Mesothelial cell of epicardium (in vitro differentiated cells): Measurements from ENCODE around the gene SDCCAG8. TPM values are rescaled to one million over a fixed set of nuclear protein-coding genes. Genes with fewer than 3 reads are reported as not detected.

Experiments
- DNase-seq, 2 experiments: peaks; one replicate each; pipeline ENCODE4 v3.0.0; 2021; ENCODE audit warnings: low spot score in 2 of 2; ENCODE audit not compliant: unreplicated experiment in 2 of 2
- H3K27ac Mint-ChIP-seq: 2 replicates; pipeline ENCODE4 v1.8.0; 2021; ENCODE audit warnings: mixed read lengths
- H3K27me3 Mint-ChIP-seq: 2 replicates; pipeline ENCODE4 v1.8.0; 2021; ENCODE audit warnings: low read depth, mixed read lengths
- H3K36me3 Mint-ChIP-seq: 2 replicates; pipeline ENCODE4 v1.8.0; 2021; ENCODE audit warnings: mixed read lengths
- H3K4me1 Mint-ChIP-seq: 2 replicates; pipeline ENCODE4 v1.8.0; 2021; ENCODE audit warnings: mixed read lengths
- H3K4me3 Mint-ChIP-seq: 2 replicates; pipeline ENCODE4 v1.8.0; 2021; ENCODE audit warnings: mild to moderate bottlenecking, moderate library complexity, mixed read lengths
- H3K9me3 Mint-ChIP-seq: 2 replicates; pipeline ENCODE4 v1.8.0; 2021; ENCODE audit warnings: mixed read lengths
- total RNA-seq: library from RNA; stranded (reverse); gene quantifications from 3 replicates; pipeline ENCODE4 v1.2.1, GENCODE V29; 2021
- TF ChIP-seq, protein P1 (sequence below): fragments of 200-600 bp; sonication (generic); IDR thresholded peaks from one replicate; pipeline ENCODE4 v1.5.0; 2021; ENCODE audit warnings: antibody characterized with exemption; ENCODE audit not compliant: unreplicated experiment

Gene SDCCAG8
- total RNA-seq, 1 donor from 2014 or later, result 37.3 TPM

DNA sequence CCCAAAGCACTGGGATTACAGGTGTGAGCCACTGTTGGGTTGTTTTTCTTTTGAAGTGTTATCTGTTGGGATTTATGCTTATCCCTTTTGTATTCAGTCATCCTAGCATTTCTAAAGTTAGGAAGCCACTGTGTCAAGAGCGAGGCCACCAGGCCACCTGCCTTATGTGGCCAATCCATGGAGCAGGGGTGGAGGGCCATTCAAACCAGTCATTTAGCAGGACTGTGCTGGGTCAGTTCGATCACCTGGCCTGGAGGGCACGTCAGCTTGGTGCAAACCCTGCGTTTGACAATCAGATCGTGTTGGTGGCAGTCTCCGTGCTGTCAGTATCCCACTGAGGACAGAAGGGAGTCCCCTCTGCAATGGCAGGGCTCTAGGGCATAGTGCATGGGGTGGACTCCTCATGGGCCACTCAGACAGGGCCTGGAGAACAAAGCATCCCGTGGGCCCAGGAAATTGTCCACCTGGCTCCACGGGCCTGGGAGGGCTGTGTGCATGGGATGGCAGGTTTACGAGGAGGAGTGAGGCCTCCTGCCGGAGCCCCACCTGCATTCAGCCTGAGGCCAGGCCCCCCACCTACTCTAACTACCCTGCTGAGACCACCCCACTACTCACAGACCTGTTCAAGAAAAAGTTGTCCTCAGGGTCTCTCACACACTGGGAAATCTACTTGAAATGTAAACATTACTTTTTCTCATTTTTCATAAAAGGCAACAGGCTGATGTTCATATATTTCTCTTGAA, 242.3 kb downstream of the SDCCAG8 start:
- TF ChIP-seq, protein P1, sequence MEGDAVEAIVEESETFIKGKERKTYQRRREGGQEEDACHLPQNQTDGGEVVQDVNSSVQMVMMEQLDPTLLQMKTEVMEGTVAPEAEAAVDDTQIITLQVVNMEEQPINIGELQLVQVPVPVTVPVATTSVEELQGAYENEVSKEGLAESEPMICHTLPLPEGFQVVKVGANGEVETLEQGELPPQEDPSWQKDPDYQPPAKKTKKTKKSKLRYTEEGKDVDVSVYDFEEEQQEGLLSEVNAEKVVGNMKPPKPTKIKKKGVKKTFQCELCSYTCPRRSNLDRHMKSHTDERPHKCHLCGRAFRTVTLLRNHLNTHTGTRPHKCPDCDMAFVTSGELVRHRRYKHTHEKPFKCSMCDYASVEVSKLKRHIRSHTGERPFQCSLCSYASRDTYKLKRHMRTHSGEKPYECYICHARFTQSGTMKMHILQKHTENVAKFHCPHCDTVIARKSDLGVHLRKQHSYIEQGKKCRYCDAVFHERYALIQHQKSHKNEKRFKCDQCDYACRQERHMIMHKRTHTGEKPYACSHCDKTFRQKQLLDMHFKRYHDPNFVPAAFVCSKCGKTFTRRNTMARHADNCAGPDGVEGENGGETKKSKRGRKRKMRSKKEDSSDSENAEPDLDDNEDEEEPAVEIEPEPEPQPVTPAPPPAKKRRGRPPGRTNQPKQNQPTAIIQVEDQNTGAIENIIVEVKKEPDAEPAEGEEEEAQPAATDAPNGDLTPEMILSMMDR, result no peak
- no peaks in the 10 kb centered on the region for H3K27me3 Mint-ChIP-seq
- peaks cover 29% of the 10 kb centered on the region for H3K36me3 Mint-ChIP-seq
- peaks cover 4% of the 10 kb centered on the region for H3K4me1 Mint-ChIP-seq
- H3K27ac Mint-ChIP-seq, result no peak overlapping the region
- no peaks in the 10 kb centered on the region for H3K9me3 Mint-ChIP-seq
- DNase-seq, result no peak
- H3K4me3 Mint-ChIP-seq, result no peak overlapping the region

DNA sequence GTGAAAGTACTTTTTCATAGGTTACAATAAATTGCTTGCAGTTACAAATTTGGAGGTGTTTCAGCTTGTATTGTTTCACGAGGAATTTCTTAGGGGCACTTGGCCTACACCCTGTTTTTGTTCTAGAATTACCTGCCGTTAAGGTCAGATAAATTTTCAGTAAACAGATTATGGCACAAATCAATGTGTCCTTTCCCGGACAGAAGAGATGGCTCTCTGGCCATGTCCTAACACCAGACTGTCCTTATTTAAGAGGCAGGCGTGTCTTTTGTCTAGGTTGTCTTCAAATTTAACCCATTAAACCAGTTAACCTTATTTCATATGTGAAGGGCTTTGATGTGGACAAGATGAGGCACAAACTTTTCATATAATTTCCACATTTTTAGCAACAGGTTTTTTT, 243.4 kb downstream of the SDCCAG8 start:
- no peaks in the 10 kb centered on the region for H3K9me3 Mint-ChIP-seq
- peaks cover 26% of the 10 kb centered on the region for H3K36me3 Mint-ChIP-seq
- H3K4me3 Mint-ChIP-seq, result no peak overlapping the region
- peaks cover 4% of the 10 kb centered on the region for H3K4me1 Mint-ChIP-seq
- TF ChIP-seq, protein P1, result no peak
- H3K27me3 Mint-ChIP-seq, result no peaks in the 10 kb centered on the region
- H3K27ac Mint-ChIP-seq, result no peak overlapping the region
- no peak for DNase-seq

DNA sequence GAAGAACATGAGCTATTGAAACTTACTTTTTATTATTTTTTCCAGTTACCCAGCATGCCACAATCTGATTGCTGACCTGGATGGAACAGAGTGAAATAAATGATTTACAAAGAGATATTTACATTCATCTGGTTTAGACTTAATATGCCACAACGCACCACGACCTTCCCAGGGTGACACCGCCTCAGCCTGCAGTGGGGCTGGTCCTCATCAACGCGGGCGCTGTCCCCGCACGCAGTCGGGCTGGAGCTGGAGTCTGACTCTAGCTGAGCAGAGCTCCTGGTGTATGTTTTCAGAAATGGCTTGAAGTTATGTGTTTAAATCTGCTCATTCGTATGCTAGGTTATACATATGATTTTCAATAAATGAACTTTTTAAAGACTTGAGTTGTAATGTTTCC, 243.9 kb downstream of the SDCCAG8 start:
- no peaks in the 10 kb centered on the region for H3K9me3 Mint-ChIP-seq
- TF ChIP-seq, protein P1, result no peak
- no peak overlapping the region for H3K27ac Mint-ChIP-seq
- peaks cover 4% of the 10 kb centered on the region for H3K4me1 Mint-ChIP-seq
- H3K36me3 Mint-ChIP-seq, result peaks cover 29% of the 10 kb centered on the region
- DNase-seq, result no peak
- no peak overlapping the region for H3K4me3 Mint-ChIP-seq
- H3K27me3 Mint-ChIP-seq, result no peaks in the 10 kb centered on the region

DNA sequence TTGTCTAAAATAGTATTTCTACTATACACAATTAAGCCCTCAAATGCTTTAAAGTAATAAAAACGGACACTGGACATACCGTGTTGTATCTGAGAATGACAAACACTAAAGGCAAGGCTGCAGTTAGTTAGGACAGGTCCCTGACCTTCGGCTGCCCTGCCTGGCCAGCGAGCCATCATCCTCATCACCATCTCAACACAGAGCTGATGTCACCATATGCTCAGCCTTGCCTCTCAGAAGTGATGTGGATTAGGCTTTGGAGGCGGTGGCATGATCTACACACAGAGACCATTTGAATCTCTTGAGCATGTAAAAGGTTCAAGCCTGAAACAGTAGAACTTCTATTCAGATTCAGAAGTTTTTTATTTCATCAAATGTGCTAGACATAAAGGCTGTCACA, 244.7 kb downstream of the SDCCAG8 start:
- H3K4me3 Mint-ChIP-seq, result no peak overlapping the region
- TF ChIP-seq, protein P1, result no peak
- no peak for DNase-seq
- peaks cover 4% of the 10 kb centered on the region for H3K4me1 Mint-ChIP-seq
- no peak overlapping the region for H3K27ac Mint-ChIP-seq
- H3K36me3 Mint-ChIP-seq, result peaks cover 36% of the 10 kb centered on the region
- H3K27me3 Mint-ChIP-seq, result no peaks in the 10 kb centered on the region
- H3K9me3 Mint-ChIP-seq, result no peaks in the 10 kb centered on the region

DNA sequence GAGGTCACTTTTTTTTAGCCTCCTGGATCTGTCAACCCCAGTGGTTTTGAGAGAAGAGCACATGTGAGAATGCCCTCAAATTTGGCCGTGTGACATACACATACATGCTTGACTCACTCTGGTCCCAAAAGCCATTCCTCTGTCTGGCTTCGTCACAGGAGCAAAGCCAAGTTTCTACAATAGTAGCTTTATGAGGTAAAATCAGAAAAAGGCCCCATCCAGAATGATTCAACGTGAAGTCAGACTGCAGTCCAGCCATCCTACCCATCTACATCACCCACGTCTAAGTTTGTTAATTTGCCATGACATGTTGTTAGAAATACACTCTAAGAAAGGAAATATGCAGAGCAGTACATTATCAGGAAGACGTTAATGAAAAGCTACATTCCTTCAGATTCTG, 245.2 kb downstream of the SDCCAG8 start:
- H3K4me1 Mint-ChIP-seq, result peaks cover 1% of the 10 kb centered on the region
- DNase-seq, result no peak
- peaks cover 38% of the 10 kb centered on the region for H3K36me3 Mint-ChIP-seq
- H3K4me3 Mint-ChIP-seq, result no peak overlapping the region
- no peaks in the 10 kb centered on the region for H3K9me3 Mint-ChIP-seq
- H3K27me3 Mint-ChIP-seq, result no peaks in the 10 kb centered on the region
- no peak overlapping the region for H3K27ac Mint-ChIP-seq
- TF ChIP-seq, protein P1, result no peak
